Neural cell (in vitro differentiated cells): ENCODE measurements around the gene TRPM2. TPM values are rescaled to one million over a fixed set of nuclear protein-coding genes. Genes with fewer than 3 reads are reported as not detected.

Experiments
- H2AFZ ChIP-seq: fragments of 200-600, 300-800 bp; sonication (generic), shearing (Covaris generic); 2 replicates; pipeline ENCODE4 v1.6.0; 2014; ENCODE audit warnings: low read depth, mild to moderate bottlenecking, antibody characterized with exemption, low read length, moderate library complexity
- H3F3A ChIP-seq: fragments of 200-600 bp; shearing (Covaris generic); 2 replicates; pipeline ENCODE4 v1.6.1; 2016; ENCODE audit warnings: mild to moderate bottlenecking, moderate library complexity, mixed read lengths, antibody characterized with exemption, low read length; ENCODE audit not compliant: insufficient read depth, poor library complexity, severe bottlenecking
- H3K27ac ChIP-seq: fragments of 200-600, 300-800 bp; sonication (generic), shearing (Covaris generic); 2 replicates; pipeline ENCODE4 v1.5.1; 2014; ENCODE audit warnings: mild to moderate bottlenecking, low read length, moderate library complexity
- H3K27me3 ChIP-seq: fragments of 300-800, 200-600 bp; sonication (generic), shearing (Covaris generic); 2 replicates; pipeline ENCODE4 v1.6.0; 2014; ENCODE audit warnings: mild to moderate bottlenecking, low read depth, low read length, moderate library complexity; ENCODE audit not compliant: insufficient read depth
- H3K36me3 ChIP-seq: fragments of 300-800, 200-600 bp; sonication (generic), shearing (Covaris generic); 2 replicates; pipeline ENCODE4 v1.5.1; 2014; ENCODE audit warnings: mild to moderate bottlenecking, antibody characterized with exemption, low read length, moderate library complexity; ENCODE audit not compliant: insufficient read depth
- H3K4me2 ChIP-seq: fragments of 300-800, 200-600 bp; sonication (generic), shearing (Covaris generic); 2 replicates; pipeline ENCODE4 v1.6.0; 2014; ENCODE audit warnings: mild to moderate bottlenecking, low read length
- H3K4me3 ChIP-seq: fragments of 300-800, 200-600 bp; sonication (generic), shearing (Covaris generic); 2 replicates; pipeline ENCODE4 v1.5.1; 2014; ENCODE audit warnings: mild to moderate bottlenecking, low read length, moderate library complexity
- H3K79me2 ChIP-seq: fragments of 200-600 bp; shearing (Covaris generic); replicated peaks from 2 replicates; pipeline ENCODE4 v1.6.0; 2014; ENCODE audit warnings: mild to moderate bottlenecking, low read length, moderate library complexity; ENCODE audit not compliant: insufficient read depth
- H3K9ac ChIP-seq: fragments of 300-800, 200-600 bp; sonication (generic), shearing (Covaris generic); 2 replicates; pipeline ENCODE4 v1.6.1; 2016; ENCODE audit warnings: mild to moderate bottlenecking, low read length, mixed read lengths
- H3K9me2 ChIP-seq: fragments of 200-600 bp; shearing (Covaris generic); 2 replicates; pipeline ENCODE4 v1.6.1; 2016; ENCODE audit warnings: mild to moderate bottlenecking, low read length, mixed read lengths; ENCODE audit not compliant: insufficient read depth
- H3K9me3 ChIP-seq: fragments of 200-600, 300-800 bp; sonication (generic), shearing (Covaris generic); 2 replicates; pipeline ENCODE4 v1.6.1; 2016; ENCODE audit warnings: mild to moderate bottlenecking, mixed run types, low read length, moderate library complexity, mixed read lengths
- H4K20me1 ChIP-seq: fragments of 200-600 bp; shearing (Covaris generic); 2 replicates; pipeline ENCODE4 v1.6.1; 2016; ENCODE audit warnings: mild to moderate bottlenecking, mixed run types; ENCODE audit not compliant: insufficient read depth
- EP300 ChIP-seq: fragments of 450-650 bp; conservative IDR thresholded peaks from 2 replicates; pipeline ENCODE4 v1.6.1; 2014; ENCODE audit warnings: antibody characterized with exemption, mild to moderate bottlenecking, moderate library complexity; ENCODE audit not compliant: poor library complexity, severe bottlenecking
- EZH2 ChIP-seq: fragments of 200-600, 300-800 bp; shearing (Covaris generic), sonication (generic); IDR thresholded peaks from 2 replicates; pipeline ENCODE4 v1.6.1; 2014; ENCODE audit warnings: antibody characterized with exemption, low read length, borderline replicate concordance, mild to moderate bottlenecking; ENCODE audit not compliant: insufficient read depth, poor library complexity, severe bottlenecking
- MXI1 ChIP-seq: fragments of 450-650 bp; conservative IDR thresholded peaks from 2 replicates; pipeline ENCODE4 v1.6.1; 2014; ENCODE audit warnings: antibody characterized with exemption, mild to moderate bottlenecking; ENCODE audit not compliant: poor library complexity, severe bottlenecking
- POLR2AphosphoS5 ChIP-seq: IDR thresholded peaks from 2 replicates; pipeline ENCODE4 v1.6.1; 2012
- RAD21 ChIP-seq: fragments of 450-650 bp; conservative IDR thresholded peaks from 2 replicates; pipeline ENCODE4 v1.6.1; 2014; ENCODE audit warnings: antibody characterized with exemption, mild to moderate bottlenecking, moderate library complexity
- SMC3 ChIP-seq: fragments of 450-650 bp; conservative IDR thresholded peaks from 2 replicates; pipeline ENCODE4 v1.6.1; 2014; ENCODE audit warnings: antibody characterized with exemption, mild to moderate bottlenecking, moderate library complexity; ENCODE audit not compliant: poor library complexity
- TAF1 ChIP-seq: IDR thresholded peaks from 2 replicates; pipeline ENCODE4 v1.6.1; 2012; ENCODE audit warnings: low read depth
- polyA plus RNA-seq: library from polyadenylated mRNA; depleted of rRNA; stranded (reverse); fragments of >200 nt; gene quantifications from 2 replicates; pipeline ENCODE4 v1.2.3, GENCODE V29; 2014
- TF ChIP-seq, protein P1 (sequence below): IDR thresholded peaks from 2 replicates; pipeline ENCODE4 v1.6.1; 2012; ENCODE audit warnings: borderline replicate concordance
- TF ChIP-seq, protein P2 (sequence below): fragments of 450-650 bp; IDR thresholded peaks from 2 replicates; pipeline ENCODE4 v1.5.1; 2014; ENCODE audit warnings: antibody characterized with exemption, mild to moderate bottlenecking, moderate library complexity; ENCODE audit not compliant: poor library complexity, severe bottlenecking

TRPM2 gene
- polyA plus RNA-seq, 1 donor from 2014 or later = 0.14 TPM

DNA sequence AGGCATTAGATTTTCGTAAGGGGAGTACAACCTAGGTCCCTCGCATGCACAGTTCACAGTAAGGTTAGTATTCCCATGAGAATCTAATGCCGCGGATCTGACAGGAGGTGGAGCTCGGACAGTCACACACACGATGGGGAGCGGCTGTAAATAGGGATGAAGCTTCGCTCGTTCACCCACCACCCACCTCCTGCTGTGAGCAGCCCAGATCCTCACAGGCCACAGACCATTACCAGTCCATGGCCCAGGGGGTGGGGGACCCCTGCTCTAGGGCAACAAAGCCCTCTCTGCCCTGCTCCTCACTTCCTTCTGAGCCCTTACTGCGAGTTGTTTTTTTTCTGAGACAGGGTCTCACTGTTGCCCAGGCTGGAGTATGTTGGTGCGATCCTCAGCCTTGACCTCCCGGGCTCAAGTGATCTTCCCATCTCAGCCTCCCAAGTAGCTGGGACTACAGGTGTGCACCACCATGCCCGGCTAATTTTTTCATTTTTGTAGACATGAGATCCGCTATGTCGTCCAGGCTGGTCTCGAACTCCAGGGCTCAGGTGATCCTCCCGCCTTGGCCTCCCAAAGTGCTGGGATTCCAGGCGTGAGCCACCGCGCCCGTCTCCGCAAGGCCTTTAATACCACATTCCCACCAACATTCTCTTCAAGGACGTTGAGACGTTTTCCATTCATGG, 21.3 kb downstream of the TRPM2 start:
- Histone ChIP-seq H3K9ac (no peak overlapping the region), H3K36me3 (no peaks in the 10 kb centered on the region), H2AFZ (no peak overlapping the region), H3K9me3 (no peaks in the 10 kb centered on the region), H3K27ac (no peak overlapping the region), H4K20me1 (no peaks in the 10 kb centered on the region), H3K4me3 (no peak overlapping the region), H3K79me2 (no peaks in the 10 kb centered on the region), H3K27me3 (no peaks in the 10 kb centered on the region), H3F3A (no peaks in the 10 kb centered on the region), H3K9me2 (no peaks in the 10 kb centered on the region), H3K4me2 (no peak overlapping the region)
- TF ChIP-seq EZH2 = no peak
- TF ChIP-seq SMC3 = no peak
- TF ChIP-seq, protein P1, sequence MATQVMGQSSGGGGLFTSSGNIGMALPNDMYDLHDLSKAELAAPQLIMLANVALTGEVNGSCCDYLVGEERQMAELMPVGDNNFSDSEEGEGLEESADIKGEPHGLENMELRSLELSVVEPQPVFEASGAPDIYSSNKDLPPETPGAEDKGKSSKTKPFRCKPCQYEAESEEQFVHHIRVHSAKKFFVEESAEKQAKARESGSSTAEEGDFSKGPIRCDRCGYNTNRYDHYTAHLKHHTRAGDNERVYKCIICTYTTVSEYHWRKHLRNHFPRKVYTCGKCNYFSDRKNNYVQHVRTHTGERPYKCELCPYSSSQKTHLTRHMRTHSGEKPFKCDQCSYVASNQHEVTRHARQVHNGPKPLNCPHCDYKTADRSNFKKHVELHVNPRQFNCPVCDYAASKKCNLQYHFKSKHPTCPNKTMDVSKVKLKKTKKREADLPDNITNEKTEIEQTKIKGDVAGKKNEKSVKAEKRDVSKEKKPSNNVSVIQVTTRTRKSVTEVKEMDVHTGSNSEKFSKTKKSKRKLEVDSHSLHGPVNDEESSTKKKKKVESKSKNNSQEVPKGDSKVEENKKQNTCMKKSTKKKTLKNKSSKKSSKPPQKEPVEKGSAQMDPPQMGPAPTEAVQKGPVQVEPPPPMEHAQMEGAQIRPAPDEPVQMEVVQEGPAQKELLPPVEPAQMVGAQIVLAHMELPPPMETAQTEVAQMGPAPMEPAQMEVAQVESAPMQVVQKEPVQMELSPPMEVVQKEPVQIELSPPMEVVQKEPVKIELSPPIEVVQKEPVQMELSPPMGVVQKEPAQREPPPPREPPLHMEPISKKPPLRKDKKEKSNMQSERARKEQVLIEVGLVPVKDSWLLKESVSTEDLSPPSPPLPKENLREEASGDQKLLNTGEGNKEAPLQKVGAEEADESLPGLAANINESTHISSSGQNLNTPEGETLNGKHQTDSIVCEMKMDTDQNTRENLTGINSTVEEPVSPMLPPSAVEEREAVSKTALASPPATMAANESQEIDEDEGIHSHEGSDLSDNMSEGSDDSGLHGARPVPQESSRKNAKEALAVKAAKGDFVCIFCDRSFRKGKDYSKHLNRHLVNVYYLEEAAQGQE = no peak
- no peak for TF ChIP-seq RAD21
- TF ChIP-seq TAF1 = no peak
- TF ChIP-seq, protein P2, sequence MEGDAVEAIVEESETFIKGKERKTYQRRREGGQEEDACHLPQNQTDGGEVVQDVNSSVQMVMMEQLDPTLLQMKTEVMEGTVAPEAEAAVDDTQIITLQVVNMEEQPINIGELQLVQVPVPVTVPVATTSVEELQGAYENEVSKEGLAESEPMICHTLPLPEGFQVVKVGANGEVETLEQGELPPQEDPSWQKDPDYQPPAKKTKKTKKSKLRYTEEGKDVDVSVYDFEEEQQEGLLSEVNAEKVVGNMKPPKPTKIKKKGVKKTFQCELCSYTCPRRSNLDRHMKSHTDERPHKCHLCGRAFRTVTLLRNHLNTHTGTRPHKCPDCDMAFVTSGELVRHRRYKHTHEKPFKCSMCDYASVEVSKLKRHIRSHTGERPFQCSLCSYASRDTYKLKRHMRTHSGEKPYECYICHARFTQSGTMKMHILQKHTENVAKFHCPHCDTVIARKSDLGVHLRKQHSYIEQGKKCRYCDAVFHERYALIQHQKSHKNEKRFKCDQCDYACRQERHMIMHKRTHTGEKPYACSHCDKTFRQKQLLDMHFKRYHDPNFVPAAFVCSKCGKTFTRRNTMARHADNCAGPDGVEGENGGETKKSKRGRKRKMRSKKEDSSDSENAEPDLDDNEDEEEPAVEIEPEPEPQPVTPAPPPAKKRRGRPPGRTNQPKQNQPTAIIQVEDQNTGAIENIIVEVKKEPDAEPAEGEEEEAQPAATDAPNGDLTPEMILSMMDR = no peak
- TF ChIP-seq POLR2AphosphoS5 = no peak
- no peak for TF ChIP-seq EP300
- TF ChIP-seq MXI1 = no peak

DNA sequence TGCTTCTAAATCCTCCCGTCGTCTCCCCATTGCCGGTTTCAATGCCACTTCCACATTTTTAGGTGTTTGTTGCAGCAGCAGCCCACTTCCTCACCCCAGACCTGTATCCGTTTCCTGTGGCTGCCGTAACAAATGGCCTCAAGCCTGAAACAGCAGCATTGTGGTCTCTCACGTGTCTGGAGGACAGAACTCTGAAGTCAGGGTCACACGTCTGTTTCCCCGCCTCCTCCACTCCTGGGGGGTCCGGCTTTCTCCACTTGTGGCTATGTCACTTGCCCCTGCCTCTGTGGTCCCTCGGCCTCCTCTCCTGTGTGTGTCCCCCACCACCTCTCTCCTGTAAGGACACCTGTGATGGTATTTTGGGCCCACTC, 21.8 kb downstream of the TRPM2 start:
- Histone ChIP-seq H3F3A (no peaks in the 10 kb centered on the region), H3K9me2 (no peaks in the 10 kb centered on the region), H3K36me3 (no peaks in the 10 kb centered on the region), H3K4me2 (no peak overlapping the region), H4K20me1 (no peaks in the 10 kb centered on the region), H3K79me2 (no peaks in the 10 kb centered on the region), H3K9me3 (no peaks in the 10 kb centered on the region), H3K27me3 (no peaks in the 10 kb centered on the region), H3K4me3 (no peak overlapping the region), H3K9ac (no peak overlapping the region), H2AFZ (no peak overlapping the region), H3K27ac (no peak overlapping the region)
- TF ChIP-seq TAF1 (no peak), SMC3 (no peak), EZH2 (no peak), POLR2AphosphoS5 (no peak), RAD21 (no peak), EP300 (no peak), MXI1 (no peak)
- TF ChIP-seq, protein P2 = no peak
- TF ChIP-seq, protein P1 = no peak
